Suprapubic skin (tissue), 4 donors: ENCODE results near the gene TXNRD3. TPM values are rescaled to one million over a fixed set of nuclear protein-coding genes. Genes with fewer than 3 reads are reported as not detected.
A peak's percentile ranks its signal among the peaks of the same experiment; 100 is the strongest.

Experiments used
- DNase-seq, 2 donors: peaks; one replicate each; pipeline ENCODE4 v3.0.0-alpha.2; 2019; ENCODE audit warnings: low spot score in 2 of 2
- H3K27ac ChIP-seq: fragments of 200-600 bp; sonication (generic); one replicate; pipeline ENCODE4 v1.5.1; 2019
- H3K27me3 ChIP-seq: fragments of 200-600 bp; sonication (generic); one replicate; pipeline ENCODE4 v1.5.1; 2019
- H3K36me3 ChIP-seq: fragments of 200-600 bp; sonication (generic); one replicate; pipeline ENCODE4 v1.5.1; 2019
- H3K4me1 ChIP-seq: fragments of 200-600 bp; sonication (generic); one replicate; pipeline ENCODE4 v1.5.1; 2019
- H3K4me3 ChIP-seq: fragments of 200-600 bp; sonication (generic); one replicate; pipeline ENCODE4 v1.5.1; 2019; ENCODE audit warnings: mild to moderate bottlenecking
- H3K9me3 ChIP-seq: fragments of 200-600 bp; sonication (generic); one replicate; pipeline ENCODE4 v1.5.1; 2019
- EP300 ChIP-seq: sonication (generic); formaldehyde crosslinking; IDR thresholded peaks from one replicate; pipeline ENCODE4 v1.6.1; 2017; ENCODE audit warnings: antibody characterized with exemption
- POLR2A ChIP-seq, 2 donors: fragments of 450-650 bp; IDR thresholded peaks; one replicate each; pipeline ENCODE4 v1.6.1; 2017; ENCODE audit warnings: antibody characterized with exemption in 2 of 2, mild to moderate bottlenecking in 2 of 2, moderate library complexity in 2 of 2
- POLR2AphosphoS5 ChIP-seq, 3 donors: sonication (generic); formaldehyde crosslinking; IDR thresholded peaks; one replicate each; pipeline ENCODE4 v1.6.1; 2017; ENCODE audit warnings: antibody characterized with exemption in 3 of 3
- WGBS: methylation state at CpG from one replicate; pipeline ENCODE4 v1.1.5; 2018; 5-methylcytosine and 5-hydroxymethylcytosine counted together
- total RNA-seq, 4 donors: library from RNA; depleted of rRNA; stranded (reverse); fragments of >200 nt; gene quantifications; one replicate each; pipeline ENCODE4 v1.1.0, GENCODE V29; 2016
- TF ChIP-seq, protein P1 (sequence below), 2 donors: fragments of 200-600 bp in 1 of 2; fragments of 450-650 bp in 1 of 2; sonication (generic) in 1 of 2; IDR thresholded peaks; one replicate each; pipeline ENCODE4 v1.5.1; 2016 to 2019; ENCODE audit warnings: antibody characterized with exemption in 2 of 2, mild to moderate bottlenecking in 1 of 2, moderate library complexity in 1 of 2

The TXNRD3 gene
- total RNA-seq, 4 donors from 2014 or later, result 7.4 to 14.0 (median 11.3) TPM

DNA sequence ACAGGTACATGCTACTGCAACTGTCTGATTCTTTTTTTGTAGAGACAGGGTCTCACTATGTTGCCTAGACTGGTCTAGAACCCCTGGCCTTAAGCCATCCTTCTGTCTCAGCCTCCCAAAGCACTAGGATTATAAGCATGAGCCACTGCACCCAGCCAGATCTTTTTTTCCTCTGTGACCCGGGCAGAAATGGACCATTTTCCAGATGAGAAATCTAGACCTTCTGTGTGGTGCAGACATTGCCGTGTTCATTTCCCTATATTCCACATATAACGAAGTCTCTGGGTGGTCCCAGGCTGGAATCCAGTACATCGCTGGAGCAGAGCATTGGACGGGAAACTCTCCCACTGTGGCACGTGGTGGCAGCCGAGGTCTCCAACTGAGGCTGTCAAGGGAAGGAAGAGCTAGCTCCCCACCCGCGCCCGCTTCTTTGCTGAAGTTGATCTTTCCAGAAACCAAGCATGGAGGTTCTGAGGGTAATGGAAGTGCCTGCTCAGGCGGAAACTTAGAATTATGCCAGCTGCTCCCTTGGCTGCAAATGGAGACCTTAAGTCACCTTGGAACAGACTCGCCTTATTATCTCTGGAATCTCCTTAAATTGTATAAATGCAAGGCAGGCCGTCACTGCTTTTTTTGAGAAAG is 23.1 kb upstream of the TXNRD3 start:
- TF ChIP-seq POLR2A (IDR thresholded peaks at IDR 0.05), result no peak
- no peak for TF ChIP-seq EP300
- TF ChIP-seq, protein P1, sequence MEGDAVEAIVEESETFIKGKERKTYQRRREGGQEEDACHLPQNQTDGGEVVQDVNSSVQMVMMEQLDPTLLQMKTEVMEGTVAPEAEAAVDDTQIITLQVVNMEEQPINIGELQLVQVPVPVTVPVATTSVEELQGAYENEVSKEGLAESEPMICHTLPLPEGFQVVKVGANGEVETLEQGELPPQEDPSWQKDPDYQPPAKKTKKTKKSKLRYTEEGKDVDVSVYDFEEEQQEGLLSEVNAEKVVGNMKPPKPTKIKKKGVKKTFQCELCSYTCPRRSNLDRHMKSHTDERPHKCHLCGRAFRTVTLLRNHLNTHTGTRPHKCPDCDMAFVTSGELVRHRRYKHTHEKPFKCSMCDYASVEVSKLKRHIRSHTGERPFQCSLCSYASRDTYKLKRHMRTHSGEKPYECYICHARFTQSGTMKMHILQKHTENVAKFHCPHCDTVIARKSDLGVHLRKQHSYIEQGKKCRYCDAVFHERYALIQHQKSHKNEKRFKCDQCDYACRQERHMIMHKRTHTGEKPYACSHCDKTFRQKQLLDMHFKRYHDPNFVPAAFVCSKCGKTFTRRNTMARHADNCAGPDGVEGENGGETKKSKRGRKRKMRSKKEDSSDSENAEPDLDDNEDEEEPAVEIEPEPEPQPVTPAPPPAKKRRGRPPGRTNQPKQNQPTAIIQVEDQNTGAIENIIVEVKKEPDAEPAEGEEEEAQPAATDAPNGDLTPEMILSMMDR (IDR thresholded peaks at IDR 0.05), result no peak
- no peak for TF ChIP-seq POLR2AphosphoS5 (IDR thresholded peaks at IDR 0.05)
- no peak overlapping the region for H3K27ac ChIP-seq
- WGBS, result 77% methylated on average over 13 of the region's 13 CpGs
- H3K4me3 ChIP-seq, result no peak overlapping the region
- H3K9me3 ChIP-seq, result peaks cover 4% of the 10 kb centered on the region
- peaks cover 20% of the 10 kb centered on the region for H3K4me1 ChIP-seq
- H3K36me3 ChIP-seq, result no peaks in the 10 kb centered on the region
- no peak for DNase-seq
- H3K27me3 ChIP-seq, result peaks cover 22% of the 10 kb centered on the region

DNA sequence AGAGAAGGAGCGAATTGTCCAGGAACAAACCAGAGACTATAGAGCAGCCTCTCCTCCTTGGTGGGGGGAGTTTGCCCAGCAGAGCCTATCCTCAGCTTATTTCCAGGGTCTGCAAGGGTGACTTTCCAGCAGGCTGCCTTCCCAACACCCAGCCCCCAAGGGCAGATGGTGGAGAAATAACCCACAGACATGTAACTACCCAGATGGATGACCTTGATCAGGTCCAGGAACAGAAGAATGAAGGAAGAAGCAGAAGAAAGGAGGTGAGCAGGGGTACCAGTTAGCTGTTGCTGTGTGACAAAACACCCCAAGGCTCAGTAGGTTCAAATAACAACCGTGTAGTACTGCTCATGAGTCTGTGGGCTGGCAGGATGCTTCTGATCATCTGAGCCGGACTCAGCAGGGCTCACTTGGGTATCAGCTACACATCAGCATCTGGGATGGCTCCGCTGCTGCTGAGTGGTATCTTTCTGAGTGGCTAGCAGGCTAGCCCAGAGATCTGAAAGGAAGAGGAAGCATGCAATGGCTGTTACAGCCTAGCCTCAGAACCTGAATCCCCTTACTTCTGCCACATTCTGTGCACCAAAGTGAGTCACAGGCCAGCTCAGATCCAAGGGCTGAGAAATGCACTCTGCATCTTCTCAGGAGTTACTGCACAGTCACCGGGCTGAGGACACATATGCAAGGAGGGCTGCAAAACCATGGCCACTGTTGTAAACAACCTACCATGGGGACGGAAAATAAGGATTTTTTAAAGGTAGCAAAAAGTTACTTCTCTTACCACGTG is 22.2 kb upstream of the TXNRD3 start:
- TF ChIP-seq, protein P1 (IDR thresholded peaks at IDR 0.05), result no peak
- TF ChIP-seq POLR2A (IDR thresholded peaks at IDR 0.05), result no peak
- no peak for TF ChIP-seq EP300
- no peak for TF ChIP-seq POLR2AphosphoS5 (IDR thresholded peaks at IDR 0.05)
- Histone ChIP-seq H3K27ac (no peak overlapping the region), H3K36me3 (no peaks in the 10 kb centered on the region), H3K9me3 (peaks cover 4% of the 10 kb centered on the region), H3K27me3 (peaks cover 22% of the 10 kb centered on the region), H3K4me3 (no peak overlapping the region), H3K4me1 (peaks cover 20% of the 10 kb centered on the region)
- WGBS, result 80% methylated on average over 6 of the region's 7 CpGs
- DNase-seq, result no peak

DNA sequence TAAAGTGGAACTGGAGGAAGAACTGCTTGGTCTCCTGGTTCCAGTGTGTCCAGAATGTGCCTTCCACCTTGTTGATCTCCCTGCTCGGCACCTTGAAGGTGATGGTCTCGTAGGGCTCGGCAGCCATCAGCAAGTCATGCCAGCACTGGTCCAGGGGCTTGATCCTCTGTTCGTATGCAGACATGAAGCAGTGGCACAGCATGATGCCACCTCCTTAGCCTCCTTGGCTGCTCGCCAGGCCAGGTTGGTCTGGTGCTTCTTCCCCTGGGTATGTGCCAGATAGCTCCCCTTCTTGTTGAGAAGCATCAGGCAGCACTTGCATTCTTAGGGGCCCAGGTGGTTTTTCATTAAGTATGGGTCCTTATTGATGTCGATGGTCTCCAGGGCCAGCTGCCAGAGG is 17.8 kb upstream of the TXNRD3 start:
- no CpG with 5 or more reads among the region's 6 CpGs for WGBS

DNA sequence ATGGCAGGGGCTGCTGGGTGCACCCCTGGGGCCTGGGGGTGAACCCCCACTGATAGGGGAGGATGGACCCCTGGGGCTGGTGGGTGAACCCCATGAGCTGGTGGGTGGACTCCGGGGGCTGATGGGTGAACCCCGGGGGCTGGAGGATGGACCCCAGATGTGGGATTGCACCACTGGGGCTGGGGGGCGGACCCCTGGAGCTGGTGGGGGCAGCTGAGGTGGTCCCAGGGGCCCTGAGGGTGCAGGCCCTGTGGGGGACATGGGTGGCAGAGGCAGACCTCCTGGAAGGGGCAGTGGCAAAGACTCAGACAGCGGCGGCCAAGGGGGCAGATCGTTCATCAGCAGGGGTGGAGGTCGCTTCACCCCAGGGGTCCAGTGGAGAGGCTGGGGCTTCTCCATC is 17.4 kb upstream of the TXNRD3 start:
- H3K36me3 ChIP-seq, result no peaks in the 10 kb centered on the region
- H3K4me3 ChIP-seq, result no peak overlapping the region
- no peak overlapping the region for H3K27ac ChIP-seq
- H3K27me3 ChIP-seq, result peaks cover 7% of the 10 kb centered on the region
- H3K9me3 ChIP-seq, result peaks cover 4% of the 10 kb centered on the region
- H3K4me1 ChIP-seq, result no peaks in the 10 kb centered on the region
- peak in 1 of 2 donors; percentile 67 for DNase-seq
- TF ChIP-seq POLR2AphosphoS5 (IDR thresholded peaks at IDR 0.05) (no peak), EP300 (no peak), POLR2A (IDR thresholded peaks at IDR 0.05) (no peak)
- TF ChIP-seq, protein P1 (IDR thresholded peaks at IDR 0.05), result no peak
- 97% methylated on average over 4 of the region's 7 CpGs for WGBS

More for the DNA sequence above, 17.8 kb upstream of the TXNRD3 start:
- no peak for DNase-seq
- Histone ChIP-seq H3K27ac (no peak overlapping the region), H3K4me1 (no peaks in the 10 kb centered on the region), H3K4me3 (no peak overlapping the region), H3K9me3 (peaks cover 4% of the 10 kb centered on the region), H3K36me3 (no peaks in the 10 kb centered on the region), H3K27me3 (peaks cover 9% of the 10 kb centered on the region)
- TF ChIP-seq, protein P1 (IDR thresholded peaks at IDR 0.05), result no peak

DNA sequence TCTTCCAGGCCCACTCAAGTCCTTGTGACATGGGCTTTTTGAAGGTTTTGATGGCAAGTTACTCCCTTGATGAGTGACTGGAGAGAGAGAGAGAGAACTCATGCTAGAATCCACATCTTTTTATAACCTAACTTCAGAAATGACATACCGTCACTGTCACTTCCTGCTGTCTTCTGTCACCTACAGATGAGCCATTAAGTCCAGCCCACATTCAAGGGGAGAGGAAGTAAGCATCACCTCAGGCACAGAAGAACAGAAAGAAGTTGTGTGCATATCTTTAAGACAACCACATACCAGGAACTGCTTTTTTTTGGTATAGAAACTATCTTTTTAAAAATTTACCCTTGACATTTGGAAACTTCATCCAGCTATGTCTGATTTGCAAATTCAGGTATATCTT is 16.6 kb upstream of the TXNRD3 start:
- Histone ChIP-seq H3K9me3 (peaks cover 4% of the 10 kb centered on the region), H3K36me3 (no peaks in the 10 kb centered on the region), H3K27me3 (peaks cover 3% of the 10 kb centered on the region), H3K27ac (no peak overlapping the region), H3K4me3 (no peak overlapping the region), H3K4me1 (no peaks in the 10 kb centered on the region)
- no peak for DNase-seq
- WGBS, result 62% methylated on average over 1 of the region's 1 CpG
- TF ChIP-seq, protein P1 (IDR thresholded peaks at IDR 0.05), result no peak
- TF ChIP-seq POLR2A (IDR thresholded peaks at IDR 0.05) (no peak), EP300 (no peak), POLR2AphosphoS5 (IDR thresholded peaks at IDR 0.05) (no peak)
